Heart right ventricle (tissue), 16 donors: Measurements from ENCODE around the gene CD27. TPM values are rescaled to one million over a fixed set of nuclear protein-coding genes. Genes with fewer than 3 reads are reported as not detected.

Source experiments
- ATAC-seq, 8 donors: fragments of 200-7000 bp; cut with Tn5 transposase; one replicate each; pipeline ENCODE4 v1.9.1; 2020; ENCODE audit warnings: mild to moderate bottlenecking in 8 of 8, moderate library complexity in 8 of 8, moderate number of reproducible peaks in 1 of 8
- DNase-seq, 2 donors: peaks; one replicate each; pipeline ENCODE4 v3.0.0-alpha.2; 2020
- H3K27ac ChIP-seq, 10 donors: fragments of 200-600 bp; sonication (generic) in 2 of 10; one replicate each; pipeline versions ENCODE4 v1.5.0 to v1.8.0; 2020 to 2022; ENCODE audit warnings: mild to moderate bottlenecking in 3 of 10
- H3K27me3 ChIP-seq, 7 donors: fragments of 200-600 bp; one replicate each; pipeline ENCODE4 v1.8.0; 2021 to 2022; ENCODE audit warnings: mild to moderate bottlenecking in 2 of 7
- H3K36me3 ChIP-seq, 9 donors: fragments of 200-600 bp; sonication (generic) in 1 of 9; one replicate each; pipeline versions ENCODE4 v1.5.0 to v1.8.0; 2020 to 2022; ENCODE audit warnings: mild to moderate bottlenecking in 2 of 9
- H3K4me1 ChIP-seq, 9 donors: fragments of 200-600 bp; sonication (generic) in 1 of 9; one replicate each; pipeline versions ENCODE4 v1.5.0 to v1.8.0; 2020 to 2022; ENCODE audit warnings: mild to moderate bottlenecking in 4 of 9
- H3K4me3 ChIP-seq, 10 donors: fragments of 200-600 bp; sonication (generic) in 2 of 10; one replicate each; pipeline versions ENCODE4 v1.5.0 to v1.8.0; 2020 to 2022; ENCODE audit warnings: mild to moderate bottlenecking in 7 of 10, moderate library complexity in 2 of 10
- H3K9me3 ChIP-seq, 11 donors: fragments of 200-600 bp in 10 of 11; sonication (generic) in 2 of 11; one replicate each; pipeline versions ENCODE4 v1.5.0 to v1.8.0; 2013 to 2022; ENCODE audit warnings: mild to moderate bottlenecking in 2 of 11, control low read depth in 1 of 11, moderate library complexity in 1 of 11
- WGBS, 2 donors: extraction: QIAGEN DNeasy Blood & Tissue Kit; methylation state at CpG; one replicate each; pipeline ENCODE4 v1.1.7; 2013; ENCODE audit warnings: inconsistent platforms in 1 of 2; 5-methylcytosine and 5-hydroxymethylcytosine counted together
- intact Hi-C, 10 donors: fragments of 100-400 bp; cut with DNase I; formaldehyde crosslinking; loops; one replicate each; pipeline versions ENCODE4 v1.11.1 to v1.14.2; 2022
- long read RNA-seq, 3 donors: library from polyadenylated mRNA; unstranded; transcript quantifications; one replicate each; pipeline ENCODE4 v2.0.0, GENCODE V29; 2020 to 2021
- polyA plus RNA-seq, 2 donors: library from polyadenylated mRNA; stranded (reverse); fragments of 200-250 nt; gene quantifications; one replicate each; pipeline ENCODE4 v1.2.3, GENCODE V29; 2013
- total RNA-seq, 10 donors: library from RNA; stranded (reverse); fragmentation: NEBNext Ultra II Directional in 3 of 10; extraction: Animal tissue kit (Norgen Biotek cat#: 25700) in 3 of 10; gene quantifications; one replicate each; pipeline versions ENCODE4 v1.2.1 to v1.2.4, GENCODE V29; 2021 to 2023
- TF ChIP-seq, protein P1 (sequence below), 9 donors: fragments of 200-600 bp; sonication (generic) in 2 of 9; IDR thresholded peaks; one replicate each; pipeline versions ENCODE4 v1.5.0 to v1.8.0; 2021 to 2022; ENCODE audit warnings: antibody characterized with exemption in 9 of 9, mild to moderate bottlenecking in 5 of 9, moderate library complexity in 1 of 9
- donor health status: Arrhythmogenic right ventricular cardiomyopathy.
- donor health status: ischemic (EF 13 %, LVEDD 7.1; RV severe dilation, severe dysfunction).
- donor health status: healthy with polysubstance abuse.
- donor health status: DM: no; HTN: yes; CAD: no.
- donor health status: DM: no; HTN: no; CAD: no.
- donor health status: ischemic (EF 25% LVEDD 6.9; RV normal size, moderate dysfunction).
- donor health status: ischemic (EF 25% LVEDD 5.7; RV mildly dilated, moderate dysfunction).
- donor health status: healthy.
- donor health status: DM: yes; HTN: yes; CAD: no.
- donor health status: Ischemic cardiomyopathy.
- donor health status: ischemic (EF 35%, LVEDD 5.7; RV mildly dilated, moderate dysfunction).
- donor health status: nonischemic (EF 11% LVEDD 7.7; RV severe dilation, severe dysfunction).
- donor health status: DM: yes; HTN: yes; CAD: no.
- donor health status: PGD.
- donor health status: ischemic (EF 29% LVEDD 5.4; RV normal size, mild dysfunction).
- donor health status: nonischemic (EF 23%, LVEDD 6.1; RV moderate dilation, normal function).

Gene CD27
- 1 to 10 TPM in 1 of 10 donors, under 1 TPM in 3, not detected in 6; 0.30 to 3.4 (median 0.32) TPM for total RNA-seq
- polyA plus RNA-seq, result under 1 TPM; 0.28 to 0.59 TPM
- long read RNA-seq, donor 1, result 0 reads
- long read RNA-seq, donor 2, result 0 reads
- long read RNA-seq, donor 3, partial matches to known transcripts, result 0 of 1 reads
- long read RNA-seq, donor 3, other reads (novel, unspliced or antisense), result 1 of 1 reads

DNA sequence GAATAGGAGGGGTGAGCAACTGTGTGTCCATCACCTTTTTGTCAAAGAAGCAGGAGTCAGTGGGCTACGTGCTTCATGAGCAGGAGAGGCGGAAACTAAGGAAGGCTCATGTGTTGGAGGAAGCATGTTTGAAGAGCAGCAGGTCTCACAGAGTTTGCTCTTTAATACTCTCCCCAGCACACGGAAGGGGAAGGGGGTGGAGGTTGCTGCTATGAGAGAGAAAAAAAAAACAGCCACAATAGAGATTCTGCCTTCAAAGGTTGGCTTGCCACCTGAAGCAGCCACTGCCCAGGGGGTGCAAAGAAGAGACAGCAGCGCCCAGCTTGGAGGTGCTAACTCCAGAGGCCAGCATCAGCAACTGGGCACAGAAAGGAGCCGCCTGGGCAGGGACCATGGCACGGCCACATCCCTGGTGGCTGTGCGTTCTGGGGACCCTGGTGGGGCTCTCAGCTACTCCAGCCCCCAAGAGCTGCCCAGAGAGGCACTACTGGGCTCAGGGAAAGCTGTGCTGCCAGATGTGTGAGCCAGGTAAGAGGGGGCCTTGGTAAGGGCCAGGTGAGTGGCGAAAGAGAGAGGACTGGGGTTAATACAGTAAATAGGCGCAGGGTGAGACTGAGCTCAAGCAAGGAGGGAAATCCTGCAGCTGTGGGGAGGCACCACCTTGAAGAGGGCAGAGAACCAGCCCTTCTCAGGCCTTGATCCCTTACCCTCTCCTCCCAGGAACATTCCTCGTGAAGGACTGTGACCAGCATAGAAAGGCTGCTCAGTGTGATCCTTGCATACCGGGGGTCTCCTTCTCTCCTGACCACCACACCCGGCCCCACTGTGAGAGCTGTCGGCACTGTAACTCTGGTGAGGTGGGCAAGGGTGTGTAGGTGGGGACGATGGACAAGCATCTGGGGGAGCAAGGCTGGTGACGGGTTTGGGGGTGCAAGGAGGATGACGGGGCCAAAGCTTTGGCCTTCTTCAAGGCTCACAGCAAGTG lies at the start of gene CD27:
TSS of gene CD27 (plus strand) at position 252 of the 985 bp plus-strand sequence. CDS start at position 393, 141 bp downstream.
- Histone ChIP-seq H3K36me3 (peaks cover 0 to 46% (median 0%) of the 10 kb centered on the region in 9 donors), H3K9me3 (no peaks in the 10 kb centered on the region), H3K4me1 (peaks cover 0 to 3% (median under 1%) of the 10 kb centered on the region in 9 donors), H3K27me3 (no peaks in the 10 kb centered on the region), H3K4me3 (peak within 1 kb of the TSS in 1 of 10 donors; percentile 49), H3K27ac (peak within 1 kb of the TSS in 1 of 10 donors; percentile 81)
- 90 to 91% methylated on average over 16 of the region's 16 CpGs for WGBS, 2 donors
- DNase-seq (no peak), ATAC-seq (no peak)
- TF ChIP-seq, protein P1, sequence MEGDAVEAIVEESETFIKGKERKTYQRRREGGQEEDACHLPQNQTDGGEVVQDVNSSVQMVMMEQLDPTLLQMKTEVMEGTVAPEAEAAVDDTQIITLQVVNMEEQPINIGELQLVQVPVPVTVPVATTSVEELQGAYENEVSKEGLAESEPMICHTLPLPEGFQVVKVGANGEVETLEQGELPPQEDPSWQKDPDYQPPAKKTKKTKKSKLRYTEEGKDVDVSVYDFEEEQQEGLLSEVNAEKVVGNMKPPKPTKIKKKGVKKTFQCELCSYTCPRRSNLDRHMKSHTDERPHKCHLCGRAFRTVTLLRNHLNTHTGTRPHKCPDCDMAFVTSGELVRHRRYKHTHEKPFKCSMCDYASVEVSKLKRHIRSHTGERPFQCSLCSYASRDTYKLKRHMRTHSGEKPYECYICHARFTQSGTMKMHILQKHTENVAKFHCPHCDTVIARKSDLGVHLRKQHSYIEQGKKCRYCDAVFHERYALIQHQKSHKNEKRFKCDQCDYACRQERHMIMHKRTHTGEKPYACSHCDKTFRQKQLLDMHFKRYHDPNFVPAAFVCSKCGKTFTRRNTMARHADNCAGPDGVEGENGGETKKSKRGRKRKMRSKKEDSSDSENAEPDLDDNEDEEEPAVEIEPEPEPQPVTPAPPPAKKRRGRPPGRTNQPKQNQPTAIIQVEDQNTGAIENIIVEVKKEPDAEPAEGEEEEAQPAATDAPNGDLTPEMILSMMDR (IDR thresholded peaks at IDR 0.05), result no peak
- intact Hi-C loops, result no loop called here

DNA sequence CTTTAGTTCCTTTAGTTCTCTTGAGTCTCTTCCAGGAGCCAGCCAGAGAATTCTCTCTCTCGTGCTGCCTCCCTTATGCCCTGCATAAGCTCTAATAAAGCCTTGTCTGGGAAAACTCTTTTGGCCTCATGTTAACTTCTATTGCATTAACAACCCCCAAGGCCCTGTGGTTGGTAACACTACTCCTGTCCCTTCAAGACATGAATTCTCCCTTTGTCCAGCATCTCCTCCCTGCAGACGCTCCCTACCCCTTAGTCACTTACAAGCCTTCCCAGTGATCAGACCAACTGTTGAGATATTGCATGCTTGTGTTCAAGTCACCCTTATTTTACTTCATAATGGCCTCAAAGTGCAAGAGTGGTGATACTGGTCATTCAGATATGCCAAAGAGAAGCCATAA lies 48.7 kb upstream of the CD27 start:
- no peak for ATAC-seq
- DNase-seq, result no peak
- Histone ChIP-seq H3K9me3 (no peaks in the 10 kb centered on the region), H3K36me3 (peaks cover 0 to 36% (median 4%) of the 10 kb centered on the region in 9 donors), H3K4me1 (peaks cover 4 to 33% (median 16%) of the 10 kb centered on the region in 9 donors), H3K27me3 (no peaks in the 10 kb centered on the region), H3K27ac (no peak overlapping the region), H3K4me3 (no peak overlapping the region)
- TF ChIP-seq, protein P1 (IDR thresholded peaks at IDR 0.05), result no peak
- WGBS, 2 donors, result 84 to 100% methylated on average over 2 of the region's 2 CpGs
- intact Hi-C loops, result no loop called here

DNA sequence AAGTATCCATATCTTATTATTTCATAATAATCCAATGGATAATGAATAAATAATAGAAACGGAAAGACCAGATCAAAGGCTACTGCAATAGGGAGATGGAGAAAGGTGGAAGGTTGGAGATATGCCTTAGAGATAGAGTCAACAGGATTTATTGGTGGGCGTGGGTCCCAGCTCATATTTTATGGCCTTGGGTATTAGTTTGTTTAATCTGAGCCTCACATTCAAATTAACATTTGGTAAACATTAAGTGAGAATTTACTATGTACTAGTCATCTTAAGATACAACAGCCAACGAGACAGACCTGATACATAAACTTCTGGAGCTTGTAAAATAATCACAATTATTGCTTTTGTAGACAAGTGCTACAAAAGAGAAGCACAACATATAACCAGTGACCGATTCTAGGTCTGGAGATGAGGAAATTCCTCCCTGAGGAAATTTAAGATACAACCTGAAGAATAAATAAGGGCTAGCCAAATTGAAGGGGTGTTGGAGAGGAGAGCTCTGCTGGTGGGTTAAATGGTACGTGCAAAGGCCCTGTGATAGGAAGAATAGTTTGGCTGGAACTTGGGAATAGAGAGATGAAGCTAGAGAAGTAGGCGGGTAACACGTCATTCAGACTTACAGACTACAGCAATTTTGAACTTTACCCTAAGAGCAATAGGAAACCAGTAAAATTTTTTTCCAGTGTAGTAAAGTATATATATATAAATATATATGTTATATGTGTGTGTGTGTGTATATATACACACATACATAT lies 44.7 kb upstream of the CD27 start:
- TF ChIP-seq, protein P1 (IDR thresholded peaks at IDR 0.05), result no peak

DNA sequence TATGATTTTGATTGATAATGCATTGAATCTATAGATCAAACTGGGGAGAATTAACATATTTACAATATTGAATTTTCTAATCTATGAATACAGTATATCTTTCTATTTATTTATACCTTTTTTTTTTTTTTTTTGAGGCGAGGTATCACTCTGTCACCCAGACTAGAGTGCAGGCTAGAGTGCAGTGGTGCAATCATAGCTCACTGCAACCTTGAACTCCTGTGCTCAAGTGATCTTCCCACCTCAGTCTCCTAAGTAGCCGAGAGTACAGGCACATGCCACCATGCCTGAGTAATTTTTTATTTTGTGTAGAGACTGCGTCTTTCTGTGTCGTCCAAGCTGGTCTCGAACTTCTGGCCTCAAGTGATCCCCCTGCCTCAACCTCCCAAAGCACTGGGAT lies 40.4 kb upstream of the CD27 start:
- Histone ChIP-seq H3K36me3 (peaks cover 0 to 3% (median 0%) of the 10 kb centered on the region in 9 donors), H3K9me3 (no peaks in the 10 kb centered on the region), H3K27me3 (no peaks in the 10 kb centered on the region), H3K4me3 (no peak overlapping the region), H3K27ac (no peak overlapping the region), H3K4me1 (no peaks in the 10 kb centered on the region)
- TF ChIP-seq, protein P1 (IDR thresholded peaks at IDR 0.05), result no peak
- ATAC-seq (no peak), DNase-seq (no peak)
- intact Hi-C loops, result no loop called here
- WGBS, 2 donors, result 82 to 92% methylated on average over 5 of the region's 5 CpGs

More for the DNA sequence above, 44.7 kb upstream of the CD27 start:
- no peaks in the 10 kb centered on the region for H3K9me3 ChIP-seq
- no peak for DNase-seq
- H3K36me3 ChIP-seq, result peaks cover 0 to 14% (median 0%) of the 10 kb centered on the region in 9 donors
- H3K27ac ChIP-seq, result no peak overlapping the region
- H3K27me3 ChIP-seq, result no peaks in the 10 kb centered on the region
- no peak overlapping the region for H3K4me3 ChIP-seq
- peaks cover 0 to 2% (median 0%) of the 10 kb centered on the region in 9 donors for H3K4me1 ChIP-seq
- no peak for ATAC-seq
- intact Hi-C loops, result no loop called here
- WGBS, 2 donors, result 95 to 96% methylated on average over 7 of the region's 7 CpGs
